ENCODE results near the gene ACSF3. TPM values are rescaled to one million over a fixed set of nuclear protein-coding genes. Genes with fewer than 3 reads are reported as not detected.

The ACSF3 gene
- total RNA-seq, 3 donors from 2014 or later (not counting 1 experiment from before 2014, with no cell fraction given), result 45.0 to 71.4 (median 51.6) TPM

- H3K9me3 ChIP-seq (ENCODE audit: control insufficient read depth, insufficient read depth, low read length), result no peaks in the 10 kb centered on the region
- Mint-ChIP-seq H3K9me3 (no peaks in the 10 kb centered on the region), H3K27ac (peak overlapping the region; percentile 69 to 71), H3K36me3 (no peaks in the 10 kb centered on the region), H3K4me1 (peaks cover 60 to 61% of the 10 kb centered on the region in 2 donors), H3K4me3 (peak overlapping the region; percentile 68), H3K27me3 (ENCODE audit: low read depth in 2 of 2) (no peaks in the 10 kb centered on the region)
- H3K4me3 ChIP-seq (ENCODE audit: low read length), result no peak overlapping the region
- peak in 2 of 3 donors; percentile 62 to 75 for ATAC-seq
- no peaks in the 10 kb centered on the region for H3K27me3 ChIP-seq (ENCODE audit: control insufficient read depth, insufficient read depth, low read length)
- peak; percentile 43 to 50 for DNase-seq
- H3K36me3 ChIP-seq (ENCODE audit: control insufficient read depth, insufficient read depth, low read length), result peaks cover 36% of the 10 kb centered on the region
- WGBS (ENCODE audit: insufficient coverage), result 26% methylated on average over 6 of the region's 11 CpGs
- TF ChIP-seq CTCF (IDR thresholded peaks at IDR 0.05), result no peak
- H3K4me1 ChIP-seq (ENCODE audit: control insufficient read depth, insufficient read depth, low read length), result peaks cover 57% of the 10 kb centered on the region
- intact Hi-C loops (cut with micrococcal nuclease), result loop anchor here (10.0 kb wide), 1 partner anchor 115 kb away; the partner anchor contains the start of gene ZNF778
- peak overlapping the region; percentile 62 for H3K27ac ChIP-seq (ENCODE audit: low read length)
Observed at GRCh38 chr16:89099905-89100304, 6.3 kb downstream of the ACSF3 start.

GRCh38 chr16:89100601-89101302, 7.1 kb downstream of the ACSF3 start:
- Mint-ChIP-seq H3K36me3 (no peaks in the 10 kb centered on the region), H3K27me3 (ENCODE audit: low read depth in 2 of 2) (no peaks in the 10 kb centered on the region), H3K4me3 (peak overlapping the region; percentile 68), H3K4me1 (peaks cover 54 to 56% of the 10 kb centered on the region in 2 donors), H3K27ac (peak overlapping the region; percentile 69 to 71), H3K9me3 (no peaks in the 10 kb centered on the region)
- no peak for TF ChIP-seq CTCF (IDR thresholded peaks at IDR 0.05)
- Histone ChIP-seq H3K4me1 (ENCODE audit: control insufficient read depth, insufficient read depth, low read length) (peaks cover 49% of the 10 kb centered on the region), H3K36me3 (ENCODE audit: control insufficient read depth, insufficient read depth, low read length) (peaks cover 43% of the 10 kb centered on the region), H3K27me3 (ENCODE audit: control insufficient read depth, insufficient read depth, low read length) (no peaks in the 10 kb centered on the region), H3K9me3 (ENCODE audit: control insufficient read depth, insufficient read depth, low read length) (no peaks in the 10 kb centered on the region), H3K27ac (ENCODE audit: low read length) (peak overlapping the region; percentile 9), H3K4me3 (ENCODE audit: low read length) (no peak overlapping the region)
- peak in 2 of 3 donors; percentile 41 to 57 for ATAC-seq
- WGBS (ENCODE audit: insufficient coverage), result 69% methylated on average over 42 of the region's 42 CpGs
- intact Hi-C loops (cut with micrococcal nuclease), result no loop called here
- DNase-seq, result no peak

DNA sequence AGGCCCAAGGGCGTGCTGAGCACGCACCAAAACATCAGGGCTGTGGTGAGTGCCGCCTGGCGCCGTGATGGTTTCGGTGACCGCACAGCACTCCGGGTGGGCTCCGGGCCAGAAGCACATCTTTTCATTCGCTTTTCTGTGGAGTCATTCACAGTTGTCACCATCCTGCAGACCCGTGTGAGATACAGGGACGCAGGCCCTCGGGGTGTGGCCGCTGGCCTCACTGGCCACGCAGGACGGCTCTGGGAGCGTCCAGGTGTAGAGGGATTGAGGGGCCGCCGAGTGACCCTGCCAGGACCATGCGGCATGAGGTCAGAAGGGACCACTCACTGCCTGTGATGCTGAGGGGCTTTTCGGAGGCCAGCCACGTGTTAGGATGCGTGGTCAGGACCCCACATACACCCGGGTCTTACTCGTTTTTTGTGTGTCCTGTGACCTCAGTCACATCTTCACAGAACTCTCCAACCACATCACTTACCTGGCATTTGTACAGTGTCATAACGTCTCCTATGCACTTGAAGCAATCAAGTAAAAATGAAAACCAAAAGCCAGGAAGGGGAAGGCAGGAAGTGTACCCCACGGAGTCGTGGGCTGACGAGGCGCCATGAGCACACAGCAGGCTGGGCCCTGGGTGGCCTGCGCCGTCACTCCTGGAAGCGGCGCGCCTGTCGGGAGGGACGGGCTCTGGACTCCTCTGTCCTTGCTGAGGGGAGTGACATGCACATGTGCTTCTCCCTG, 7.8 kb downstream of the ACSF3 start:
- Mint-ChIP-seq H3K4me3 (peak overlapping the region; percentile 52), H3K4me1 (peaks cover 47 to 48% of the 10 kb centered on the region in 2 donors), H3K36me3 (no peaks in the 10 kb centered on the region), H3K27ac (peak overlapping the region; percentile 69 to 71), H3K27me3 (ENCODE audit: low read depth in 2 of 2) (no peaks in the 10 kb centered on the region), H3K9me3 (no peaks in the 10 kb centered on the region)
- intact Hi-C loops (cut with micrococcal nuclease), result no loop called here
- Histone ChIP-seq H3K27me3 (ENCODE audit: control insufficient read depth, insufficient read depth, low read length) (no peaks in the 10 kb centered on the region), H3K4me3 (ENCODE audit: low read length) (no peak overlapping the region), H3K27ac (ENCODE audit: low read length) (no peak overlapping the region), H3K9me3 (ENCODE audit: control insufficient read depth, insufficient read depth, low read length) (no peaks in the 10 kb centered on the region), H3K4me1 (ENCODE audit: control insufficient read depth, insufficient read depth, low read length) (peaks cover 41% of the 10 kb centered on the region), H3K36me3 (ENCODE audit: control insufficient read depth, insufficient read depth, low read length) (peaks cover 43% of the 10 kb centered on the region)
- ATAC-seq (no peak), DNase-seq (no peak)
- WGBS (ENCODE audit: insufficient coverage), result 77% methylated on average over 37 of the region's 37 CpGs
- TF ChIP-seq CTCF (IDR thresholded peaks at IDR 0.05), result no peak

Data from natural killer cell (primary cell).